Left ventricle myocardium superior (tissue), 1 donor: Measurements from ENCODE around the gene CCNJL. TPM values are rescaled to one million over a fixed set of nuclear protein-coding genes. Genes with fewer than 3 reads are reported as not detected.
"Not testable (repeated sequence)": the region's sequence is repeated elsewhere in the genome, so short reads cannot be mapped to it uniquely, and the experiment has no call there.

Source experiments
- ATAC-seq: fragments of 200-7000 bp; cut with Tn5 transposase; one replicate; pipeline ENCODE4 v1.9.1; 2020; ENCODE audit warnings: mild to moderate bottlenecking, moderate library complexity
- DNase-seq: peaks from one replicate; pipeline ENCODE4 v3.0.0-alpha.2; 2020
- intact Hi-C: fragments of 100-400 bp; cut with micrococcal nuclease; formaldehyde crosslinking; loops from one replicate; pipeline ENCODE4 v1.11.0; 2022
- total RNA-seq: library from RNA; stranded (reverse); fragmentation: NEBNext Ultra II Directional; extraction: Animal tissue kit (Norgen Biotek cat#: 25700); gene quantifications from one replicate; pipeline ENCODE4 v1.2.1, GENCODE V29; 2021
- donor health status: DM: no; HTN: yes; CAD: no; lungs with severe emphysema.

Gene CCNJL
- total RNA-seq, 1 donor from 2014 or later: 9.1 TPM

GRCh38 chr5:160271396-160271795 is 41.0 kb downstream of the CCNJL start:
- DNase-seq (no peak), ATAC-seq (peak; percentile 2)
- intact Hi-C loops: no loop called here

DNA sequence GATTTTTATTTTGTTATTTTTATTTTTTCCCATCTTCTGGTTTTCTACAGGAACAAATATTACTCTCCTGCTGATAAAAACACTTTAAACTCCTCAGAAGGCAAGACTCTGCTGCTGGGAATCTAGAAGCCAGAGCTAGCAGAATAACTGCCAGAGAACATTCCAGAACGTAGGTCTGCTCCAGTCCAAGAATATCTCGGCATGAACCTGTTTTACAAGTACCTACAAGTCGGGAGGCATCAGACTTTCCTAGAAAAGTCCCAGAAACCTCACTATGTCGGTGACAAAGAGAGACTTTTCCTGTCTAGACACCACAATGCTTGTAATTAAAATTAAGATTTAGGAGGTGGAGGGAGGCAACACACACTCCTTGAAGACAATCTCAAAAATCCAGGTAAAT is 41.7 kb downstream of the CCNJL start:
- intact Hi-C loops: no loop called here
- DNase-seq: no peak
- ATAC-seq: no peak

- DNase-seq: peak; percentile 92
- peak; percentile 96 for ATAC-seq
- intact Hi-C loops: no loop called here
Observed at GRCh38 chr5:160269017-160269416, 43.3 kb downstream of the CCNJL start.

DNA sequence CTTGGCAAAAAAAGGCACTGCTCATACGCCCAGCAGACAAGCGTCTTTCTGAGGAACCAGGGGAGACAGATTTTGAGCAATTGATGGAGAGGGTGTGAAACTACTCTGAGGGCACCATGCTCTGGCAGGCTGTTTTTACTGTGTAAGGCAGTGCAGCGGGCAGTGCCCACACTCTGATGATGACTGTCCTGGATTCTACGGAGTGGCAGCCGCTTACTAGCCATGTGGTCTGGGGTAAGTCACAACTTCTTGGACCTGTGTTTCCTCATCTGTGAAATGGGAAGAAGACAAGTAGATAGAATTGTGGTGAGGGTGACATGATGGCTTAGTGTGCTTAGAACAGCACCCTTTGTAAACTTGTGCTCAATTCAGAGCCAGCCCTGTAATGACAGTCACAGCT is 44.2 kb downstream of the CCNJL start:
- no peak for ATAC-seq
- intact Hi-C loops: no loop called here
- no peak for DNase-seq

- intact Hi-C loops: no loop called here
- ATAC-seq: no peak
- no peak for DNase-seq
Observed at GRCh38 chr5:160266752-160267345, 45.5 kb downstream of the CCNJL start.

DNA sequence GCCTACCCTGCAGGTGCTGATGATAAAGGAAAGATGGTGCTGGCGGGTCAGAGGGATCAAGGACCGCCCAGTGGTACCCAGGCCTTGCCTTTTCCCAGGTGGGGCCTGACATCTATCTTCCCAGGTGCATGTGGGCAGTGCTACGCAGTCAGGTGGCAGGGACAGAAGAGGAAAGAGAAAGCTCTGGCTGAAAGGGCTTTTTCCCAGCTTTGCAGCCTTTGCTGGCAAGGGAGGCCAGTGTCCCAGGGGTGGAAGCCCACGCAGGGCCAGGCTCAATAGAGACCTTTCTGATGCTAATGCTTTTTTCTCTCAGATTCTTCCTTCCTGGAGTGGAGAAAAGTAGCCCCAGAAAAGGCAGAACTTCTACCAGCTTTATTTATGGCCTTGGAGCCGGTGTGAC is 46.3 kb downstream of the CCNJL start:
- no peak for ATAC-seq
- intact Hi-C loops: no loop called here
- no peak for DNase-seq

DNA sequence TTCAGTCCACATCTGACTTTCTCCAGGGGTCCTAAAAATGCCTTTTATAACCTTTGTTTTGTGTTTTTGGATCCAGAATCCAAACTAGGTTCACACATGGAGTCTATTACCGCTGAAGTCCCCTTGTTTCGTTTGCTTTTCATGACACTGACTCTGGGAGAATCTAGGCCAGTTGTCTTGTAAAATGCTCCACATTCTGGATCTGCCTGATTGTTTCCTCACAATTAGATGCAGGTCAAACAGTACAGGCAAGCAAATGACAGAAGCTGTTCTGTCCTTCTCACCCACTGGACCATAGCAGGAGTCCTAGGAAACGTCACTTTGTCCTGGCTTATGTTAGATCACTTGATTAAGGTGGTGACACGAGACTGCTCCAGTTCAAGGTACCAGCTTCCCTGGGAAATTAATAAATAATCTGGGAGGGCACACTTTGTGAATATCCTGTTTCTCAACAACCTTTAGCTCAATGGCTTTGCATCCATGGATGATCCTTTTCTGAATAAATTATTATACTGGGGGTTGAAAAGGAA is 49.0 kb downstream of the CCNJL start:
- ATAC-seq (no peak), DNase-seq (no peak)
- intact Hi-C loops: no loop called here

- DNase-seq (no peak), ATAC-seq (no peak)
- intact Hi-C loops: no loop called here
Observed at GRCh38 chr5:160262151-160263074, 50.0 kb downstream of the CCNJL start.

DNA sequence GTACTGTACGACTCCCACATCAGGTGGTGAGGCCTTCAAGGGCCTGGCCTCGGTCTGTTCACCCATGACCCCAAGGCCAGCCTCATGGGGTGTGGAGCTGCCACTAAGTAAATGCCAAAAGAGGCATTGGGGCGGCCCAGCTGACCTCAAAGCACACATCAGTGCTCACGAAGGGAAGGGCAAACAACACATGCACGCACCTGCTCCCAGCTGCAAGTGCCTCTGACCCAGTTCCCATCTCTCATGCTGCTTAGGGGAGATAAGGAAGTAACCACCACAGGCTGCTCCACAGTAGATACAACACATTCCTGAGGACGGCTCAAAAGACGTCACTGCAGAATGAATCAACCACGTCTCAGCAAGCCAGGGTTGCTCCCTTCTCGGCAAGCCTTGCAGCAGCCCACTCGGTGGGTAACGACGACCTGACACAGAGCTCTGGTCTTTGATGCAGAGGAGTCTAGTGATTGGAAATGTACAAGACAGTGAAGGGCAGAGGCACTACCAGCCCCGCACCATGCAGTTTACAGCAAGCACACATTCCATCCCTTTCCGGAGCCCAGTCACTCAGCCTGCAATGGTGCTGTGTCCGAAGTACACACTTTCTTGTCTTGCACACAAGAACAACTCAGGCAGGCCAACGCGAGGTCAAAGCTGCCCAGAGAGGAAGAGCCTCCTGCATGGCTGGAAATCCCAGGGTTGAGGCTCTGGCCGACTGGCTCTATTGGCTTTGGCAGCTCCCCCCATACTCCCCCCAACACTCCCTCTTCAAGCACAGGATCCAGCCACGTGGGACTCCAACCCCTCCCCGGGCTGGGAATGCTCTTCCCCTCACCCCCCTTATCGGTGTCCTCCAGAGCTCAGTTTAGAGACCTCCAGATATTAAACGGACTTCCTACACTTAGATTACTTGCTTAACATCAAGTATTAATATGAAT is 51.2 kb downstream of the CCNJL start:
- ATAC-seq: peak; percentile 84
- intact Hi-C loops: no loop called here
- DNase-seq: no peak

- no peak for DNase-seq
- intact Hi-C loops: no loop called here
- ATAC-seq: no peak
Observed at GRCh38 chr5:160260006-160260775, 52.2 kb downstream of the CCNJL start.

GRCh38 chr5:160259341-160259740 is 53.0 kb downstream of the CCNJL start:
- DNase-seq (no peak), ATAC-seq (no peak)
- intact Hi-C loops: no loop called here

GRCh38 chr5:160254706-160255105 is 57.7 kb downstream of the CCNJL start:
- DNase-seq (no peak), ATAC-seq (no peak)
- intact Hi-C loops: no loop called here

GRCh38 chr5:160253441-160253840 is 58.9 kb downstream of the CCNJL start:
- intact Hi-C loops: no loop called here
- no peak for DNase-seq
- no peak for ATAC-seq

GRCh38 chr5:160252916-160253315 is 59.4 kb downstream of the CCNJL start:
- no peak for ATAC-seq
- no peak for DNase-seq
- intact Hi-C loops: no loop called here

DNA sequence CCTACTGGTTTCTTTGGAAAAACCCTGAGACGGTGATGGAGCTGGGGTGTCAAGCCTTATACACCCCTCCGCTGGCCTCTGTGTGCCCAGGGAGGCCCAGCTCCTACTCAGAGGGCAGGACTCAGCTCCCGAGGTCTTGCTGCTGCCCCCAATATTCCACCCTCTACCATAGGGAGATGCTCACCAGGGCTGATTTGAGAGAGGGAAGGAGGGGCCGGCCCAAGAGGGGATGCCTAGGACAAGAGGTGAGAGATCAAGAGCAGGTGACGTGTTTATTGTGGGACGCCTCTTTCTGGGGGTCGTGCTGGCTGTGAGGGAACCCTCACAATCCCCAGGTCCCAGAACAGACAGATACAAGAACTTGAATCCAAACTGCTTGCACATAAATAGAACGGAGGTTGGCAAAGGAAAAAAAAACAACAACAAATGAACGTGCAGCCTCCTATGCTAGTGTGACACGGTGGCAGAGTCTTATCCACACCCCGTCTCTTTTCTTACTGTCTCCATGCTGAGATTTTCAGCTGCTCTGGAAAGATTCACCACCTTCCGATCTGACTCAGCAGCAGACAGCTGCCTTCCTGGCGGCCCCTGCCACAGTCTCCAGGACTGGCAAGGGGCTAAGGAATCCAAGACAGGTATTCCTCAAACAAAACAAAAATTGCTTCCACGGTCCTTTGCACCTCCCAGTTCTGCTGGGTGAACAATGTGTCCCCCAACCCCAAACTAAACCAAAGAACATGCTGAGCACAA is 60.8 kb downstream of the CCNJL start:
- no peak for DNase-seq
- ATAC-seq: no peak
- intact Hi-C loops: no loop called here

DNA sequence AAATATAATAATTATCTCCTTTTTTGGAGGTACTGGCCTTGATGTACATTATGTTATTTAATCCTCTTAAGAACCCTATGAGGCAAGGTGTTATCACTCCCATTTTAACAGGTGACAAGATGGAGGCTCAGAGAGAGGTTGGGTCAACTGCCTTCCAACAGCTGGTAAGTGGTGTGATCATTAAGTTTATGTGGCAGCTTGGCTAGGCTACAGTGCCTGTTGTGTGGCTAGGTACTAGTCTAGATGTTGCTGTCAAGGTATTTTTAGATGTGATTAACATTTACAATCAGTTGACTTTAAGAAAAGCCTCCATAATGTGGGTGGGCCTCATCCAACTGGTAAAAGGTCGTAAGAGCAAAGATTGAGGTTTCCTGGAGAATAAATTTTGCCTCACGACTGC is 61.5 kb downstream of the CCNJL start:
- intact Hi-C loops: no loop called here
- ATAC-seq: no peak
- DNase-seq: no peak

GRCh38 chr5:160250226-160250625 is 62.1 kb downstream of the CCNJL start:
- ATAC-seq: no peak
- intact Hi-C loops: no loop called here
- no peak for DNase-seq

GRCh38 chr5:160249570-160249969 is 62.8 kb downstream of the CCNJL start:
- DNase-seq, ATAC-seq, intact Hi-C loops: not testable (repeated sequence)
